HCT116 (cell line): ENCODE results near the gene HMGXB3. TPM values are rescaled to one million over a fixed set of nuclear protein-coding genes. Genes with fewer than 3 reads are reported as not detected.
"Not testable (repeated sequence)": the region's sequence is repeated elsewhere in the genome, so short reads cannot be mapped to it uniquely, and the experiment has no call there.

ENCODE experiments used
- ATAC-seq: fragments of 200-7000 bp; cut with Tn5 transposase; 2 replicates; pipeline ENCODE4 v1.9.1; 2020; ENCODE audit warnings: mild to moderate bottlenecking, moderate library complexity
- BruUV-seq: library from RNA; stranded (reverse); fragments of 400-500 nt; replicated peaks from 2 replicates; lab custom pipeline; 2021; lab: Mats Ljungman, UMichigan
- CTCF ChIA-PET: fragments of 300-600 bp; sonication (Branson Sonifier 250); formaldehyde crosslinking; loops from one replicate; lab custom pipeline; 2021; ENCODE audit warnings: antibody characterized with exemption; lab: Charles Lee
- POLR2A ChIA-PET: fragments of 300-600, 350-600 bp; sonication (Branson Sonifier 250); formaldehyde crosslinking; loops from one replicate; lab custom pipeline; 2021; ENCODE audit warnings: antibody characterized with exemption; lab: Charles Lee
- RAD21 ChIA-PET, 2 experiments: fragments of 300-600 bp; sonication (Branson Sonifier 250); formaldehyde crosslinking; loops; one replicate each; lab custom pipeline; 2023; ENCODE audit warnings: low total read pairs in 2 of 2; ENCODE audit not compliant: uncharacterized antibody in 2 of 2, unreplicated experiment in 2 of 2, low non-redundant PET in 1 of 2; lab: Charles Lee
- DNase-seq: peaks from one replicate; pipeline ENCODE4 v3.0.0-alpha.2; 2010; ENCODE audit warnings: low read depth, low spot score
- H2AFZ ChIP-seq: fragments of 200-600 bp; shearing (Covaris generic), sonication (generic); 2 replicates; pipeline ENCODE4 v1.6.1; 2017; ENCODE audit warnings: low read depth, mixed run types, mixed read lengths, antibody characterized with exemption, low read length; ENCODE audit not compliant: poor library complexity, severe bottlenecking
- H3K27ac ChIP-seq: 2 replicates; pipeline ENCODE4 v1.5.1; 2012; ENCODE audit warnings: low read depth, low read length
- H3K27me3 ChIP-seq: fragments of 200-600 bp; sonication (generic); 2 replicates; pipeline ENCODE4 v1.6.1; 2016; ENCODE audit warnings: mixed run types, low read length, mixed read lengths; ENCODE audit not compliant: insufficient read depth
- H3K36me3 ChIP-seq, 2 experiments: fragments of 200-500 bp in 1 of 2; fragments of 200-600 bp in 1 of 2; sonication (Bioruptor generic) in 1 of 2; sonication (generic) in 1 of 2; 2 replicates each; pipeline versions ENCODE4 v1.5.1 to v1.6.1; 2014 to 2016; ENCODE audit warnings: low read length in 2 of 2, inconsistent platforms in 1 of 2, mixed read lengths in 1 of 2, mixed run types in 1 of 2; ENCODE audit not compliant: insufficient read depth in 2 of 2, control insufficient read depth in 1 of 2
- H3K4me1 ChIP-seq, 2 experiments: fragments of 200-600 bp in 1 of 2; sonication (generic) in 1 of 2; 2 replicates each; pipeline versions ENCODE4 v1.5.1 to v1.6.1; 2012 to 2017; ENCODE audit warnings: low read length in 2 of 2, inconsistent platforms in 1 of 2, mild to moderate bottlenecking in 1 of 2, mixed read lengths in 1 of 2, mixed run types in 1 of 2, moderate library complexity in 1 of 2; ENCODE audit not compliant: insufficient read depth in 2 of 2, control insufficient read depth in 1 of 2
- H3K4me2 ChIP-seq: fragments of 200-600 bp; sonication (generic); 2 replicates; pipeline ENCODE4 v1.6.1; 2017; ENCODE audit warnings: mixed run types, low read length, mixed read lengths
- H3K4me3 ChIP-seq, 2 experiments: fragments of 200-600 bp in 1 of 2; sonication (generic) in 1 of 2; replicated peaks in 1 of 2; 2 replicates each; pipeline ENCODE4 v1.5.1; 2011 to 2016; ENCODE audit warnings: low read length in 2 of 2, control low read depth in 1 of 2, low read depth in 1 of 2, mild to moderate bottlenecking in 1 of 2, mixed read lengths in 1 of 2, mixed run types in 1 of 2
- H3K79me2 ChIP-seq: fragments of 200-600 bp; sonication (generic); 2 replicates; pipeline ENCODE4 v1.6.1; 2017; ENCODE audit warnings: mild to moderate bottlenecking, mixed run types, low read length, moderate library complexity, mixed read lengths; ENCODE audit not compliant: insufficient read depth
- H3K9ac ChIP-seq: fragments of 200-600 bp; sonication (generic); 2 replicates; pipeline ENCODE4 v1.6.1; 2016; ENCODE audit warnings: low read length, mixed read lengths
- H3K9me2 ChIP-seq: fragments of 200-600 bp; sonication (generic), shearing (Covaris generic); 2 replicates; pipeline ENCODE4 v1.6.1; 2017; ENCODE audit warnings: mixed run types, mild to moderate bottlenecking, moderate library complexity; ENCODE audit not compliant: insufficient read depth
- H3K9me3 ChIP-seq, 2 experiments: fragments of 200-500 bp in 1 of 2; fragments of 200-600 bp in 1 of 2; sonication (Bioruptor generic) in 1 of 2; sonication (generic) in 1 of 2; 2 replicates each; pipeline ENCODE4 v1.6.1; 2014 to 2017; ENCODE audit warnings: low read length in 2 of 2, mixed read lengths in 2 of 2, inconsistent platforms in 1 of 2, low read depth in 1 of 2, mild to moderate bottlenecking in 1 of 2, mixed run types in 1 of 2, moderate library complexity in 1 of 2; ENCODE audit not compliant: control insufficient read depth in 1 of 2, insufficient read depth in 1 of 2
- H4K20me1 ChIP-seq: fragments of 200-600 bp; sonication (generic), shearing (Covaris generic); 2 replicates; pipeline ENCODE4 v1.6.1; 2017; ENCODE audit warnings: mixed run types, mild to moderate bottlenecking, moderate library complexity; ENCODE audit not compliant: insufficient read depth
- CEBPB ChIP-seq: IDR thresholded peaks from 2 replicates; pipeline ENCODE4 v1.6.1; 2012; ENCODE audit warnings: low read depth
- EGR1 ChIP-seq: IDR thresholded peaks from 2 replicates; pipeline ENCODE4 v1.6.1; 2012; ENCODE audit warnings: low read depth
- ELF1 ChIP-seq: IDR thresholded peaks from 2 replicates; pipeline ENCODE4 v1.6.1; 2012; ENCODE audit warnings: low read depth, borderline replicate concordance
- EZH2 ChIP-seq: fragments of 200-600 bp; sonication (generic); IDR thresholded peaks from 2 replicates; pipeline ENCODE4 v1.6.1; 2017; ENCODE audit warnings: antibody characterized with exemption, mixed run types
- POLR2A ChIP-seq: IDR thresholded peaks from 2 replicates; pipeline ENCODE4 v1.7.0; 2011; ENCODE audit warnings: borderline replicate concordance; ENCODE audit not compliant: insufficient read depth, insufficient read length; ENCODE audit errors: extremely low read depth
- SIN3A ChIP-seq: IDR thresholded peaks from 2 replicates; pipeline ENCODE4 v1.6.1; 2012; ENCODE audit warnings: low read depth
- TCF7L2 ChIP-seq: IDR thresholded peaks from 2 replicates; pipeline ENCODE4 v1.7.0; 2011; ENCODE audit warnings: borderline replicate concordance, inconsistent platforms; ENCODE audit not compliant: insufficient read depth, insufficient read length; ENCODE audit errors: extremely low read depth
- intact Hi-C: fragments of 100-400 bp; cut with micrococcal nuclease; formaldehyde crosslinking; loops from 2 replicates; pipeline ENCODE4 v1.10.0; 2022
- total RNA-seq: library from RNA; stranded (reverse); gene quantifications from one replicate; pipeline ENCODE4 v1.2.1, GENCODE V29; 2021; ENCODE audit not compliant: unreplicated experiment
- TF ChIP-seq, protein P1 (sequence below), 3 experiments: fragments of 200-600 bp in 1 of 3; sonication (generic) in 1 of 3; IDR thresholded peaks in 2 of 3; conservative IDR thresholded peaks in 1 of 3; 2 replicates each; pipeline ENCODE4 v1.5.1; 2012 to 2017; ENCODE audit warnings: low read depth in 2 of 3, low read length in 2 of 3, antibody characterized with exemption in 1 of 3, borderline replicate concordance in 1 of 3, control low read depth in 1 of 3, mild to moderate bottlenecking in 1 of 3, mixed read lengths in 1 of 3, mixed run types in 1 of 3, moderate library complexity in 1 of 3; ENCODE audit not compliant: insufficient read depth in 1 of 3
- TF ChIP-seq, protein P2 (sequence below): IDR thresholded peaks from 2 replicates; pipeline ENCODE4 v1.6.1; 2011; ENCODE audit warnings: mild to moderate bottlenecking, low read length, moderate library complexity; ENCODE audit not compliant: insufficient replicate concordance; ENCODE audit errors: extremely low read depth
- TF ChIP-seq, protein P3 (sequence below): IDR thresholded peaks from 2 replicates; pipeline ENCODE4 v1.6.1; 2012

The HMGXB3 gene
- total RNA-seq, 1 experiment from 2014 or later = 41.8 TPM

DNA sequence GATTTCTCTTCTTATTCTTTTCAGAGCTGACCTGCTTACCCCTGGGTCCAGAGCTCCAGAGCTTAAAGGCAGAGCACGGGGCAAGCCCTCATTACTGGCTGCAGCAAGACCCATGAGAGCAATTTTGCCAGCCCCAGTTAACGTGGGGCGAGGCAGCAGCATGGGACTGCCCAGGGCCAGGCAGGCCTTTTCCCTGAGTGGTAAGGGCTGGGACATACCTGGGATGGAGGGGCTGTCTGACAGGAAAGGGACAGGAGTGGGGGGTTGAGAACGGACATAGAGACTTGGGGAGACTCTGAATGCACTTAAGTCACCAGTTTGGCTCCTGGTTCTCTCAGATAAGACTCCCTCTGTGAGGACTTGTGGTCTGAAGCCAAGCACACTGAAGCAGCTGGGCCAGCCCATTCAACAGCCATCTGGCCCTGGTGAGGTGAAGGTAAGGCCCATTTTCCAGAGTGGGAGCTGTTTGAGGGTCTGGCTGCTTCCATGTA lies 26.2 kb downstream of the HMGXB3 start:
- H3K9ac ChIP-seq = no peak overlapping the region
- peaks cover 47% of the 10 kb centered on the region for H3K79me2 ChIP-seq
- H4K20me1 ChIP-seq = no peaks in the 10 kb centered on the region
- H3K9me2 ChIP-seq = no peaks in the 10 kb centered on the region
- ChIA-PET CTCF (no interaction called here), POLR2A (no interaction called here), RAD21 (no interaction called here)
- ATAC-seq (no peak), DNase-seq (no peak)
- no peaks in the 10 kb centered on the region for H3K9me3 ChIP-seq
- peaks cover 33 to 60% of the 10 kb centered on the region in 2 experiments for H3K36me3 ChIP-seq
- no peak overlapping the region for H3K4me2 ChIP-seq
- no peak overlapping the region for H3K4me3 ChIP-seq
- H3K27ac ChIP-seq = no peak overlapping the region
- intact Hi-C loops = no loop called here
- peaks cover 16 to 27% of the 10 kb centered on the region in 2 experiments for H3K4me1 ChIP-seq
- no TSS peak for BruUV-seq
- no peak overlapping the region for H2AFZ ChIP-seq
- H3K27me3 ChIP-seq = no peaks in the 10 kb centered on the region
- no peak for TF ChIP-seq ELF1
- no peak for TF ChIP-seq CEBPB
- no peak for TF ChIP-seq EZH2
- TF ChIP-seq, protein P1, sequence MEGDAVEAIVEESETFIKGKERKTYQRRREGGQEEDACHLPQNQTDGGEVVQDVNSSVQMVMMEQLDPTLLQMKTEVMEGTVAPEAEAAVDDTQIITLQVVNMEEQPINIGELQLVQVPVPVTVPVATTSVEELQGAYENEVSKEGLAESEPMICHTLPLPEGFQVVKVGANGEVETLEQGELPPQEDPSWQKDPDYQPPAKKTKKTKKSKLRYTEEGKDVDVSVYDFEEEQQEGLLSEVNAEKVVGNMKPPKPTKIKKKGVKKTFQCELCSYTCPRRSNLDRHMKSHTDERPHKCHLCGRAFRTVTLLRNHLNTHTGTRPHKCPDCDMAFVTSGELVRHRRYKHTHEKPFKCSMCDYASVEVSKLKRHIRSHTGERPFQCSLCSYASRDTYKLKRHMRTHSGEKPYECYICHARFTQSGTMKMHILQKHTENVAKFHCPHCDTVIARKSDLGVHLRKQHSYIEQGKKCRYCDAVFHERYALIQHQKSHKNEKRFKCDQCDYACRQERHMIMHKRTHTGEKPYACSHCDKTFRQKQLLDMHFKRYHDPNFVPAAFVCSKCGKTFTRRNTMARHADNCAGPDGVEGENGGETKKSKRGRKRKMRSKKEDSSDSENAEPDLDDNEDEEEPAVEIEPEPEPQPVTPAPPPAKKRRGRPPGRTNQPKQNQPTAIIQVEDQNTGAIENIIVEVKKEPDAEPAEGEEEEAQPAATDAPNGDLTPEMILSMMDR (IDR thresholded peaks at IDR 0.05 in 2 of 3, conservative IDR thresholded peaks at IDR 0.05 in 1 of 3; ENCODE audit: borderline replicate concordance in 1 of 3, insufficient read depth in 1 of 3, low read depth in 2 of 3, low read length in 2 of 3) = no peak
- no peak for TF ChIP-seq TCF7L2
- TF ChIP-seq, protein P2, sequence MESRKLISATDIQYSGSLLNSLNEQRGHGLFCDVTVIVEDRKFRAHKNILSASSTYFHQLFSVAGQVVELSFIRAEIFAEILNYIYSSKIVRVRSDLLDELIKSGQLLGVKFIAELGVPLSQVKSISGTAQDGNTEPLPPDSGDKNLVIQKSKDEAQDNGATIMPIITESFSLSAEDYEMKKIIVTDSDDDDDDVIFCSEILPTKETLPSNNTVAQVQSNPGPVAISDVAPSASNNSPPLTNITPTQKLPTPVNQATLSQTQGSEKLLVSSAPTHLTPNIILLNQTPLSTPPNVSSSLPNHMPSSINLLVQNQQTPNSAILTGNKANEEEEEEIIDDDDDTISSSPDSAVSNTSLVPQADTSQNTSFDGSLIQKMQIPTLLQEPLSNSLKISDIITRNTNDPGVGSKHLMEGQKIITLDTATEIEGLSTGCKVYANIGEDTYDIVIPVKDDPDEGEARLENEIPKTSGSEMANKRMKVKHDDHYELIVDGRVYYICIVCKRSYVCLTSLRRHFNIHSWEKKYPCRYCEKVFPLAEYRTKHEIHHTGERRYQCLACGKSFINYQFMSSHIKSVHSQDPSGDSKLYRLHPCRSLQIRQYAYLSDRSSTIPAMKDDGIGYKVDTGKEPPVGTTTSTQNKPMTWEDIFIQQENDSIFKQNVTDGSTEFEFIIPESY = no peak
- no peak for TF ChIP-seq EGR1
- TF ChIP-seq POLR2A = no peak
- TF ChIP-seq, protein P3, sequence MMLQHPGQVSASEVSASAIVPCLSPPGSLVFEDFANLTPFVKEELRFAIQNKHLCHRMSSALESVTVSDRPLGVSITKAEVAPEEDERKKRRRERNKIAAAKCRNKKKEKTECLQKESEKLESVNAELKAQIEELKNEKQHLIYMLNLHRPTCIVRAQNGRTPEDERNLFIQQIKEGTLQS = no peak
- no peak for TF ChIP-seq SIN3A

DNA sequence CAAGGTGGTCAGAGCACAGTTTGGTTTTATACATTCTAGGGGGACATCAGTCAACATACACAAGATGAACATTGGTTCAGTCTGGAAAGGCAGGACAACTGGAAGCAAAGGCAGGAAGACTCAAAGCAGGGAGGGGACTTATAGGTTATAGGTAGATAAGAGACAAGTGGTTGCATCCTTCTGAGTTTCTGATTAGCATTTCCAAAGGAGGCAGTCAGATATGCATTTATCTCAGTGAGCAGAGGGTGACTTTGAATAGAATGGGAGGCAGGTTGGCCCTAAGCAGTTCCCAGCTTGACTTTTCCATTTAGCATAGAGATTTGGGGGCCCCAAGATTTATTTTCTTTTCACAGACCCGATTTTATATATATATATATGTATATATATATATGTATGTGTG lies 27.5 kb downstream of the HMGXB3 start:
- peaks cover 45 to 70% of the 10 kb centered on the region in 2 experiments for H3K36me3 ChIP-seq
- DNase-seq = not testable (repeated sequence)

More for the DNA sequence above, 27.5 kb downstream of the HMGXB3 start:
- H4K20me1 ChIP-seq, H2AFZ ChIP-seq, H3K9ac ChIP-seq, H3K4me2 ChIP-seq, ATAC-seq, H3K27me3 ChIP-seq, H3K27ac ChIP-seq, RAD21 ChIA-PET, CTCF ChIA-PET, BruUV-seq, H3K9me2 ChIP-seq, intact Hi-C loops, H3K4me3 ChIP-seq, POLR2A ChIA-PET, H3K9me3 ChIP-seq: not testable (repeated sequence)
- H3K79me2 ChIP-seq = peaks cover 47% of the 10 kb centered on the region
- peaks cover 8 to 15% of the 10 kb centered on the region in 2 experiments for H3K4me1 ChIP-seq
